HUES48 (cell line): ENCODE data around the gene HMGCS2.

Source experiments
- H3K27ac ChIP-seq: one replicate; pipeline ENCODE4 v1.7.0; 2013; ENCODE audit warnings: low read depth, low read length, inconsistent platforms
- H3K27me3 ChIP-seq: 2 replicates; pipeline ENCODE4 v1.6.1; 2013; ENCODE audit warnings: mild to moderate bottlenecking, low read length; ENCODE audit not compliant: control insufficient read depth, insufficient read depth
- H3K36me3 ChIP-seq: 2 replicates; pipeline ENCODE4 v1.6.1; 2013; ENCODE audit warnings: low read length; ENCODE audit not compliant: control insufficient read depth, insufficient read depth
- H3K4me1 ChIP-seq: 2 replicates; pipeline ENCODE4 v1.6.1; 2013; ENCODE audit warnings: mild to moderate bottlenecking, low read length; ENCODE audit not compliant: control insufficient read depth, insufficient read depth
- H3K4me3 ChIP-seq: 2 replicates; pipeline ENCODE4 v1.5.1; 2013; ENCODE audit warnings: mild to moderate bottlenecking, low read depth, low read length
- H3K9ac ChIP-seq: 2 replicates; pipeline ENCODE4 v1.6.1; 2013; ENCODE audit warnings: mild to moderate bottlenecking, low read depth, low read length, moderate library complexity
- H3K9me3 ChIP-seq: 2 replicates; pipeline ENCODE4 v1.6.1; 2013; ENCODE audit warnings: low read length; ENCODE audit not compliant: control insufficient read depth, insufficient read depth

HMGCS2 gene

DNA sequence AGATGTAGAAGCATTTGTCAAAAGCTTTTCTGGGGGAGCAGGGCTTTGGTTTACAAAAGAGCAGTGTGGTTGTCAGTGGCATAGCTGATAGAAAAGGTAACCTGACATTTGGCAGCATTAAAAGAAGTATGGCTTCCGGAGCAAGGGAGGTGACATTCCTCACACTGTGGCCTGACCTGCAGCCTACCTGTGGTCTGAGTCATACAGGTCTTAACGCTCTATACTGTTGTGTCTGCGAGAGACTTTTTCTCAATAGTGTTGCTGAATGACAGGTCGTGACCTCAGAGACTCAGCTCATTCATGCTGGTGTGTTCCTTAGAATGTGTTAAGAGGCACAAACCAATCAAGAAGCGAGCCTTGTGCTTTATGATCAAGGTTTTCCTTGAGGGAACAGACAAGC lies 37.6 kb downstream of the HMGCS2 start:
- Histone ChIP-seq H3K27ac (no peak overlapping the region), H3K36me3 (peaks cover 98% of the 10 kb centered on the region), H3K27me3 (no peaks in the 10 kb centered on the region), H3K4me1 (no peaks in the 10 kb centered on the region), H3K9me3 (no peaks in the 10 kb centered on the region), H3K4me3 (no peak overlapping the region), H3K9ac (no peak overlapping the region)

DNA sequence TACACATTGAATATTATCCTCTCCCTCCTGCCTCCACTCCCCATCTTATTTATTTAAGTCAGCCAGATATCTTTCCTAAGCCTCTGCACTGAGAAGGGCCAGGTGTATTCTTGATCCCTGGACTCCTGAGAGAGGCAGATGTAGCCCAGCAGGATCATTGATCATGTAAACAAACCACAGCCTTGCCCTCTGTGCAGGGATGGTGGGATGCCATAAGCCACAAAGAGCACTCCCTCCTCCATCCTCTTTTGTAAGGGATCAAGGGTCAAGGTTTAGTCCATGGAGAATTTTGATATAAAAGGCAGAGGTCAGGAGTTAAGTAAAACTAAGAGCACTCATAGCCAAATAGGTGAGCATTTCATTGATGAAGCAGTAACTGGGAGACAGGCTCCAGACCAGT lies 39.7 kb downstream of the HMGCS2 start:
- H3K9ac ChIP-seq: no peak overlapping the region
- H3K36me3 ChIP-seq: peaks cover 98% of the 10 kb centered on the region
- H3K4me3 ChIP-seq: no peak overlapping the region
- no peak overlapping the region for H3K27ac ChIP-seq
- no peaks in the 10 kb centered on the region for H3K4me1 ChIP-seq
- no peaks in the 10 kb centered on the region for H3K9me3 ChIP-seq
- no peaks in the 10 kb centered on the region for H3K27me3 ChIP-seq

DNA sequence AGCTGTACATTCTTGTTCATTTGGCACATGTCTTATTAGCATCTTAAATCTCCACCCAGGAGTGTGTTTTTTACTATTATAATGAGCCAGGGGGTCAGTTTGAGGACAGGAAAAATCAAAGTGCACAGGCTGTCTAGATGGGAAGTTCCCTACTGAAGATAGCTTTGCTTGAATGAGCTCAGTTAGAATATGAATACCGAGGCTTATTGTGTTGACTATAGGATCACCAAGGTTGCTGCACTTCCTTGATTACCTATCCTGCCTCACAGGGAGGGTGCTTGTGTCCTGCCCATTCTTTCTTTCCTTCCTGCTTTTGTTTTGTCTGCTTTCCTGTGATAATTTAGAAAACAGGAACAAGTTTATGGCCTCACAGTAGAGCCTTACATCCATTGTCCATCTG lies 40.7 kb downstream of the HMGCS2 start:
- no peaks in the 10 kb centered on the region for H3K27me3 ChIP-seq
- no peak overlapping the region for H3K4me3 ChIP-seq
- no peak overlapping the region for H3K9ac ChIP-seq
- H3K9me3 ChIP-seq: no peaks in the 10 kb centered on the region
- H3K36me3 ChIP-seq: peaks cover 98% of the 10 kb centered on the region
- H3K27ac ChIP-seq: no peak overlapping the region
- H3K4me1 ChIP-seq: no peaks in the 10 kb centered on the region

DNA sequence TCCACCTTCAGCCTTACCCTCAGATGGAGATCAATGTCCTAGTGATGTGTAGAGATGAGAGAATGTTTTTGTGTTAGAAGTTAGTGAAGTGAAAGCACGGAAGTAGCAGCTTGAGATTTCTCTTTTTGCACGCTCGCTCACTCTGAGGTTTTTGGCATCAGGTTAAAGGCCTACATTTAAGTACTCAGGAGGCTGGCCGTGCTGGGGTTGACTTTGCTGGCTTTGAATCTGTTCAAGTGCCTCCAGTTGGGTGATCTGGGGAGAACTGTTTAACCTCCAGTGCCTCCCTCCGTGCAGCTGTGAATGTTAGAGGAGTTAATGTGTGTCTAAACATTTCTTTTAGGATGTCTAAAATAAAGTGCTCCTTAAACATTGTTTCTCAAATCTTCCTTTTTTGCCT lies 43.1 kb downstream of the HMGCS2 start:
- H3K27me3 ChIP-seq: no peaks in the 10 kb centered on the region
- no peak overlapping the region for H3K27ac ChIP-seq
- no peaks in the 10 kb centered on the region for H3K9me3 ChIP-seq
- no peak overlapping the region for H3K4me3 ChIP-seq
- no peak overlapping the region for H3K9ac ChIP-seq
- no peaks in the 10 kb centered on the region for H3K4me1 ChIP-seq
- peaks cover 98% of the 10 kb centered on the region for H3K36me3 ChIP-seq

GRCh38 chr1:119724611-119725218 lies 44.0 kb downstream of the HMGCS2 start:
- Histone ChIP-seq H3K4me1 (no peaks in the 10 kb centered on the region), H3K4me3 (no peak overlapping the region), H3K9me3 (no peaks in the 10 kb centered on the region), H3K27ac (no peak overlapping the region), H3K9ac (no peak overlapping the region), H3K36me3 (peaks cover 98% of the 10 kb centered on the region), H3K27me3 (no peaks in the 10 kb centered on the region)

DNA sequence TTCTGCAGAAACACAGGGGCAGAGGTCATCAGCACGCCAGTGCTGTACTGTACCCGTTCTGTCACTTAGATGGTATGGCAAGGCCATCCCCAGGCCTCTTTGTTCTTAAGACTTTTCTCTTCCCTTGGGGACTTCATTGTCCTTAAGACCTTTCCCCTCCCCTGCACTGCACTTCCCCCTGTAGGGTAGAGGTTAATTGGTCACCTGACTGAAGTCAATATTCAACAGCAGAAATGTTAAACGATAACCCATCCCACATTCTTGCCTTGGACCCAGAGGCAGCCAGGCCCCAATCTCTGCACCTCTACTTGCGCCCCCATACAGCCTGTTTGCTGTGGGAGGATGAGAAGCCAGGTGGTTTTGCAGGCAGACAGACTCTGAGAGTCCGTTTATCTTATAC lies 46.8 kb downstream of the HMGCS2 start:
- H3K27ac ChIP-seq: no peak overlapping the region
- peaks cover 86% of the 10 kb centered on the region for H3K36me3 ChIP-seq
- H3K4me3 ChIP-seq: no peak overlapping the region
- no peaks in the 10 kb centered on the region for H3K9me3 ChIP-seq
- H3K27me3 ChIP-seq: no peaks in the 10 kb centered on the region
- H3K4me1 ChIP-seq: peaks cover 6% of the 10 kb centered on the region; the same call in 1 of the 2 replicates
- H3K9ac ChIP-seq: no peak overlapping the region

- H3K9ac ChIP-seq: no peak overlapping the region
- H3K4me3 ChIP-seq: no peak overlapping the region
- H3K27me3 ChIP-seq: no peaks in the 10 kb centered on the region
- no peaks in the 10 kb centered on the region for H3K9me3 ChIP-seq
- H3K27ac ChIP-seq: no peak overlapping the region
- H3K36me3 ChIP-seq: peaks cover 77% of the 10 kb centered on the region
- peaks cover 7% of the 10 kb centered on the region for H3K4me1 ChIP-seq
Measured at GRCh38 chr1:119720866-119721440, 47.8 kb downstream of the HMGCS2 start.

- Histone ChIP-seq H3K27me3 (no peaks in the 10 kb centered on the region), H3K9ac (no peak overlapping the region), H3K4me3 (no peak overlapping the region), H3K4me1 (peaks cover 26% of the 10 kb centered on the region), H3K9me3 (no peaks in the 10 kb centered on the region), H3K36me3 (peaks cover 61% of the 10 kb centered on the region), H3K27ac (no peak overlapping the region)
Measured at GRCh38 chr1:119718972-119719371, 49.7 kb downstream of the HMGCS2 start.

DNA sequence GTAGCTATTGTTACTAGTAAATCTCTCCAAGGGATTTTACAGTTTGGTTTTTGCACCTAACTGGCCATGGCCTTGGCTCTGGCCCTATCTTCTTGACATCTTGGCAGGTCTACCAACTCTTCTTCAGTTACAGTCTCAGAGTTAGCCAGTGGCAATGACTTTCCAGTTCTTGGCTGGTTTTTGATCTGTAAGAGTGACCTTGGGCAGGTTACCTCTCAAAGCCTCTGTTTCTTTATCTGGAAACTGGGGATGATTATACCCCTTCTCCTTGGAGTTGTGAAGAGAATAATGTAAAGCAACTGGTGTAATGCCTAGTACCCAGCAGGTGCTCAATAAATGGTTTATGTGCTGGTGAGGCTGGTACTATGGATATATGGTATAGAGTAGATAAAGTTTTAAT lies 50.3 kb downstream of the HMGCS2 start:
- Histone ChIP-seq H3K4me3 (no peak overlapping the region), H3K27me3 (no peaks in the 10 kb centered on the region), H3K4me1 (peaks cover 32% of the 10 kb centered on the region), H3K9me3 (no peaks in the 10 kb centered on the region), H3K27ac (no peak overlapping the region), H3K9ac (no peak overlapping the region), H3K36me3 (peaks cover 56% of the 10 kb centered on the region)

- Histone ChIP-seq H3K4me3 (peak overlapping the region; percentile 17), H3K27ac (no peak overlapping the region), H3K9ac (no peak overlapping the region), H3K4me1 (peaks cover 35% of the 10 kb centered on the region), H3K36me3 (peaks cover 30% of the 10 kb centered on the region), H3K9me3 (no peaks in the 10 kb centered on the region), H3K27me3 (no peaks in the 10 kb centered on the region)
Measured at GRCh38 chr1:119715542-119715941, 53.2 kb downstream of the HMGCS2 start.

DNA sequence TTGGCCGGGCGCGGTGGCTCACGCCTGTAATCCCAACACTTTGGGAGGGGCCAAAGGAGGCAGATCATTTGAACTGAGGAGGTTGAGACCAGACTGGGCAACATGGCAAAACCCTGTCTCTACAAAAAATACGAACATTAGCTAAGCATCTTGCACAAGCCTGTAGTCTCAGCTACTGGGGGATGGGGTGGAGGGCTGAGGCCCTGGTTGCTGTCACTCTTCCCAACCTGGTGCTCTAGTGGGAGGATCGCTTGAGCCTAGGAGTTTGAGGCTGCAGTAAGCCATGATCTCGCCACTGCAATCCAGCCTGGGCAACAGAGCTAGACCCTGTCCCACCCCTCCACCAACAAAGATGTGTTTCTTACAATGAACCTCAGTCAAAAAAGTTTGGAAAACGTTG lies 54.1 kb downstream of the HMGCS2 start:
- Histone ChIP-seq H3K9ac (no peak overlapping the region), H3K27ac (no peak overlapping the region), H3K36me3 (peaks cover 21% of the 10 kb centered on the region)

More for the DNA sequence above, 54.1 kb downstream of the HMGCS2 start:
- Histone ChIP-seq H3K27me3 (no peaks in the 10 kb centered on the region), H3K9me3 (no peaks in the 10 kb centered on the region), H3K4me3 (peak overlapping the region; percentile 95), H3K4me1 (peaks cover 40% of the 10 kb centered on the region)
